AG04449 (cell line): ENCODE results near the gene NECAP2.

Experiments
- CTCF ChIA-PET: fragments of 350-600 bp; formaldehyde crosslinking; extraction: SDS; loops from one replicate; lab custom pipeline; 2021; ENCODE audit warnings: antibody characterized with exemption; lab: Yijun Ruan, JAX
- POLR2A ChIA-PET: fragments of 400-600, 350-600 bp; formaldehyde crosslinking; extraction: SDS; loops from one replicate; lab custom pipeline; 2020; ENCODE audit warnings: antibody characterized with exemption, inconsistent platforms; lab: Yijun Ruan, JAX
- DNase-seq: peaks from one replicate; pipeline ENCODE4 v3.0.0-alpha.2; 2010; ENCODE audit warnings: low read depth, low spot score
- H3K4me3 ChIP-seq: 2 replicates; pipeline ENCODE4 v1.5.1; 2011; ENCODE audit warnings: low read depth, mild to moderate bottlenecking, control low read depth, low read length
- CTCF ChIP-seq: IDR thresholded peaks from one replicate; pipeline ENCODE4 v1.5.1; 2011; ENCODE audit warnings: mild to moderate bottlenecking, moderate library complexity, low read length, control low read depth, inconsistent platforms; ENCODE audit not compliant: insufficient read depth; ENCODE audit errors: missing control alignments

NECAP2 gene

GRCh38 chr1:16442941-16443340 is 2.4 kb downstream of the NECAP2 start:
- TF ChIP-seq CTCF, result no peak
- POLR2A ChIA-PET, result no interaction called here
- no peak overlapping the region for H3K4me3 ChIP-seq
- no peak for DNase-seq
- CTCF ChIA-PET, result interaction anchor here (0.8 kb wide), 1 partner anchor 39 kb away, joined by 3 read pairs; no protein-coding TSS in a partner anchor

GRCh38 chr1:16443975-16444770 is 3.6 kb downstream of the NECAP2 start:
- CTCF ChIA-PET, result interaction anchor here (0.6 kb wide), 1 partner anchor 54 kb away, joined by 3 read pairs; no protein-coding TSS in a partner anchor
- H3K4me3 ChIP-seq, result no peak overlapping the region
- no peak for DNase-seq
- no peak for TF ChIP-seq CTCF
- POLR2A ChIA-PET, result no interaction called here

- DNase-seq, result no peak
- no peak for TF ChIP-seq CTCF
- ChIA-PET CTCF (interaction anchor here (0.6 kb wide), 1 partner anchor 55 kb away, joined by 3 read pairs; no protein-coding TSS in a partner anchor), POLR2A (no interaction called here)
- H3K4me3 ChIP-seq, result no peak overlapping the region
Observed at GRCh38 chr1:16445052-16445451, 4.5 kb downstream of the NECAP2 start.

- TF ChIP-seq CTCF, result no peak
- ChIA-PET POLR2A (interaction anchor here (0.6 kb wide), 1 partner anchor 22 kb away, joined by 3 read pairs; no protein-coding TSS in a partner anchor), CTCF (no interaction called here)
- no peak for DNase-seq
- H3K4me3 ChIP-seq, result no peak overlapping the region
Observed at GRCh38 chr1:16446116-16446515, 5.6 kb downstream of the NECAP2 start.

- H3K4me3 ChIP-seq, result no peak overlapping the region
- DNase-seq, result no peak
- ChIA-PET CTCF (no interaction called here), POLR2A (no interaction called here)
- TF ChIP-seq CTCF, result no peak
Observed at GRCh38 chr1:16447641-16448040, 7.1 kb downstream of the NECAP2 start.

DNA sequence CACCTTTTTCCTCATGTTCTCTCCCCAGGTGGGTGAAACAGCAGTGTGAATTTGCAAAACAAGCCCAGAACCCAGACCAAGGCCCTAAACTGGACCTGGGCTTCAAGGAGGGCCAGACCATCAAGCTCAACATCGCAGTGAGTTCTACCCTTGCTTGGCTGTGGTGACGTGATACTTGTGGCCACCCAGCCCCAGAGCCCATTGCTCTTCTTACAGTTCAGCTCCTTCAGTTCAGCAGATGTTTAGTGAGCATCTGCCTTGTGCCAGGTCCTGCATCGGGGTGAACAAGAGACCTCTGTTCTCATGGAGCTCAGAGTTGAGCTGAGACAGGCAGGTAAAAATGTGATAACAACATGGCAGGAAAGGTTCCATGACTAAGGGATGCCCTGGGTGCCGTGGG is 8.5 kb downstream of the NECAP2 start:
- H3K4me3 ChIP-seq, result no peak overlapping the region
- no peak for DNase-seq
- ChIA-PET CTCF (interaction anchor here (4.8 kb wide), 1 partner anchor 9 kb away, joined by 46 read pairs; the partner anchor contains the start of gene NECAP2), POLR2A (interaction anchor here (0.7 kb wide), 1 partner anchor 10 kb away, joined by 3 read pairs; no protein-coding TSS in a partner anchor)
- TF ChIP-seq CTCF, result no peak
